Diencephalon (tissue), 1 donor: ENCODE measurements around the gene C1QTNF9. TPM values are rescaled to one million over a fixed set of nuclear protein-coding genes. Genes with fewer than 3 reads are reported as not detected.

Source experiments
- total RNA-seq: library from RNA; depleted of rRNA; stranded (reverse); fragments of >200 nt; gene quantifications from one replicate; pipeline ENCODE4 v1.2.3, GENCODE V29; 2014

C1QTNF9 gene
- 0.23 TPM for total RNA-seq

DNA sequence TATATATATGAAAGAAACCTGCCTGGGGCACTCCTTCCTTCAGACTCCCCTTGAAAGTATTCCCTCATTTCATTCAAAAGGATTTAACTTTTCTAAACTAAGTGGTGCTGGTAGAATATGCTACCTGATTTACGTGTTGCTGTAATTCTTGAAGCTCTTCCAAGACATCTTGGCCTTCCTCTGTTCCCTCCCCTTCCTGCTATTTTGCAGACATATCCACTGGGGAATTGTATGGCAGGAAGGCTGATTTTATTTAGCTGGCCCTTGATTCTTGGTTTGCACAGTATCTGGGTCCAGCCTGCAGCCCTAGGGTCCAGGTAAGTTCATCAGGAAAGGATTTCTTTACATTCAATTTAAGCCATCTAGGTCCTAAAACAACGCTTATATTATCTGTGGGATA, at the start of gene C1QTNF9:
TSS of gene C1QTNF9 (plus strand) at position 281 of the 400 bp plus-strand sequence. CDS start 6,424 bp downstream, outside the sequence.

Other genes starting within 250 kb of the C1QTNF9 start
- 50.1 TPM for gene SPATA13, start 148.9 kb upstream of the C1QTNF9 start, total RNA-seq
- gene PARP4, start 203.2 kb downstream of the C1QTNF9 start, total RNA-seq, result 13.8 TPM